H1 (cell line): Measurements from ENCODE around the gene TNNI3. TPM values are rescaled to one million over a fixed set of nuclear protein-coding genes. Genes with fewer than 3 reads are reported as not detected.

Experiments
- CTCF ChIA-PET: fragments of 300-600 bp; sonication (Branson Sonifier 250); formaldehyde crosslinking; loops from one replicate; lab custom pipeline; 2021; ENCODE audit not compliant: partially characterized antibody; lab: Charles Lee
- POLR2A ChIA-PET: fragments of 300-600 bp; sonication (Branson Sonifier 250); formaldehyde crosslinking; loops from one replicate; lab custom pipeline; 2021; ENCODE audit warnings: inconsistent platforms; ENCODE audit not compliant: partially characterized antibody; lab: Charles Lee
- DNase-seq, 2 experiments: peaks; one replicate each; pipeline versions ENCODE4 v3.0.0 to v3.0.0-alpha.2; 2010 to 2022; ENCODE audit warnings: low spot score in 2 of 2, low read depth in 1 of 2, mixed read lengths in 1 of 2
- FAIRE-seq: peaks from 2 replicates; lab custom pipeline; 2011; peaks lifted over from hg19 to GRCh38; lab: Jason Lieb, UNC
- H2AFZ ChIP-seq: 2 replicates; pipeline ENCODE4 v1.8.1; 2012; ENCODE audit warnings: low read length, inconsistent platforms
- H2AK5ac ChIP-seq: 2 replicates; pipeline ENCODE4 v1.6.1; 2013; ENCODE audit warnings: low read depth, low read length
- H2BK120ac ChIP-seq: replicated peaks from 2 replicates; pipeline ENCODE3; 2013; ENCODE audit warnings: low read depth, low read length, inconsistent platforms
- H2BK12ac ChIP-seq: 2 replicates; pipeline ENCODE4 v1.6.1; 2013; ENCODE audit warnings: low read depth, low read length
- H2BK15ac ChIP-seq: 2 replicates; pipeline ENCODE4 v1.6.1; 2013; ENCODE audit warnings: low read length
- H2BK20ac ChIP-seq: 2 replicates; pipeline ENCODE4 v1.6.1; 2013; ENCODE audit warnings: low read length
- H2BK5ac ChIP-seq: 2 replicates; pipeline ENCODE4 v1.6.1; 2013; ENCODE audit warnings: low read depth, low read length
- H3K14ac ChIP-seq: 2 replicates; pipeline ENCODE4 v1.6.1; 2013; ENCODE audit warnings: inconsistent platforms; ENCODE audit not compliant: insufficient read length
- H3K18ac ChIP-seq: 2 replicates; pipeline ENCODE4 v1.6.1; 2013; ENCODE audit warnings: low read length; ENCODE audit errors: extremely low read depth
- H3K23ac ChIP-seq: 2 replicates; pipeline ENCODE4 v1.6.1; 2013; ENCODE audit warnings: inconsistent platforms; ENCODE audit not compliant: insufficient read length
- H3K23me2 ChIP-seq: 2 replicates; pipeline ENCODE4 v1.6.1; 2013; ENCODE audit warnings: low read depth, low read length
- H3K27ac ChIP-seq: 2 replicates; pipeline ENCODE4 v1.6.1; 2011; ENCODE audit warnings: low read depth, low read length, inconsistent platforms
- H3K27me3 ChIP-seq, 4 experiments: replicated peaks in 1 of 4; 1 replicate in 1 of 4; 2 replicates in 3 of 4; pipeline versions ENCODE4 v1.6.1 to v1.8.1; 2011 to 2013; ENCODE audit warnings: low read length in 3 of 4, mild to moderate bottlenecking in 3 of 4, inconsistent platforms in 2 of 4, mixed read lengths in 2 of 4, moderate library complexity in 1 of 4; ENCODE audit not compliant: control insufficient read depth in 3 of 4, insufficient read depth in 3 of 4; ENCODE audit errors: extremely low read depth in 1 of 4
- H3K36me3 ChIP-seq, 4 experiments: 2 replicates each; pipeline versions ENCODE4 v1.6.1 to v1.8.1; 2011 to 2013; ENCODE audit warnings: mild to moderate bottlenecking in 4 of 4, low read length in 3 of 4, moderate library complexity in 2 of 4, control low read depth in 1 of 4, inconsistent platforms in 1 of 4; ENCODE audit not compliant: insufficient read depth in 4 of 4, control insufficient read depth in 2 of 4
- H3K4ac ChIP-seq: replicated peaks from 2 replicates; pipeline ENCODE3; 2013; ENCODE audit warnings: low read length, low read depth, mixed read lengths, inconsistent platforms; ENCODE audit not compliant: insufficient read length
- H3K4me1 ChIP-seq, 4 experiments: replicated peaks in 1 of 4; 1 replicate in 1 of 4; 2 replicates in 3 of 4; pipeline versions ENCODE4 v1.6.1 to v1.8.1; 2011 to 2013; ENCODE audit warnings: low read length in 3 of 4, inconsistent platforms in 2 of 4, mixed read lengths in 1 of 4; ENCODE audit not compliant: insufficient read depth in 4 of 4, control insufficient read depth in 3 of 4
- H3K4me2 ChIP-seq, 2 experiments: 2 replicates each; pipeline versions ENCODE4 v1.6.1 to v1.8.1; 2011 to 2013; ENCODE audit warnings: low read depth in 2 of 2, low read length in 2 of 2, control low read depth in 1 of 2, inconsistent platforms in 1 of 2, mild to moderate bottlenecking in 1 of 2; ENCODE audit not compliant: insufficient read depth in 1 of 2
- H3K4me3 ChIP-seq, 4 experiments: fragments of 200-600, 300-600 bp in 1 of 4; sonication (generic), shearing (Covaris generic), sonication (Bioruptor Twin) in 1 of 4; 2 replicates each; pipeline versions ENCODE4 v1.5.1 to v1.8.1; 2011 to 2016; ENCODE audit warnings: low read length in 4 of 4, low read depth in 3 of 4, control low read depth in 2 of 4, inconsistent platforms in 2 of 4, mild to moderate bottlenecking in 2 of 4, mixed read lengths in 1 of 4, moderate library complexity in 1 of 4; ENCODE audit not compliant: insufficient read depth in 2 of 4; ENCODE audit errors: extremely low read depth in 1 of 4
- H3K56ac ChIP-seq: replicated peaks from 2 replicates; pipeline ENCODE3; 2013; ENCODE audit warnings: low read depth, mild to moderate bottlenecking, mixed read lengths, low read length, inconsistent platforms; ENCODE audit not compliant: insufficient read length
- H3K79me1 ChIP-seq: 2 replicates; pipeline ENCODE4 v1.6.1; 2013; ENCODE audit warnings: low read depth, low read length, control low read depth
- H3K79me2 ChIP-seq, 2 experiments: 2 replicates each; pipeline versions ENCODE4 v1.6.1 to v1.8.1; 2012 to 2013; ENCODE audit warnings: low read length in 2 of 2, mild to moderate bottlenecking in 2 of 2, inconsistent platforms in 1 of 2; ENCODE audit not compliant: insufficient read depth in 2 of 2, control insufficient read depth in 1 of 2
- H3K9ac ChIP-seq, 4 experiments: replicated peaks in 1 of 4; 1 replicate in 1 of 4; 2 replicates in 3 of 4; pipeline versions ENCODE4 v1.6.1 to v1.8.1; 2011 to 2013; ENCODE audit warnings: low read depth in 3 of 4, low read length in 3 of 4, control low read depth in 2 of 4, mild to moderate bottlenecking in 2 of 4, moderate library complexity in 2 of 4, inconsistent platforms in 1 of 4; ENCODE audit errors: extremely low read depth in 1 of 4
- H3K9me3 ChIP-seq, 2 experiments: 2 replicates each; pipeline versions ENCODE4 v1.6.1 to v1.8.1; 2012 to 2013; ENCODE audit warnings: mild to moderate bottlenecking in 2 of 2, moderate library complexity in 2 of 2, control low read depth in 1 of 2, inconsistent platforms in 1 of 2, low read depth in 1 of 2, low read length in 1 of 2, mixed read lengths in 1 of 2; ENCODE audit not compliant: insufficient read depth in 2 of 2
- H4K20me1 ChIP-seq, 2 experiments: replicated peaks in 1 of 2; 2 replicates each; pipeline versions ENCODE3 to v1.8.1; 2011 to 2013; ENCODE audit warnings: inconsistent platforms in 2 of 2, low read length in 2 of 2, mild to moderate bottlenecking in 1 of 2; ENCODE audit not compliant: insufficient read depth in 2 of 2, control insufficient read depth in 1 of 2
- H4K5ac ChIP-seq: 2 replicates; pipeline ENCODE4 v1.6.1; 2013; ENCODE audit warnings: low read length, low read depth, mixed read lengths, inconsistent platforms; ENCODE audit not compliant: insufficient read length
- H4K8ac ChIP-seq: 2 replicates; pipeline ENCODE4 v1.8.0; 2013; ENCODE audit warnings: mild to moderate bottlenecking, moderate library complexity, low read length, inconsistent platforms; ENCODE audit not compliant: insufficient read depth; ENCODE audit errors: extremely low read depth
- H4K91ac ChIP-seq: replicated peaks from 2 replicates; pipeline ENCODE3; 2013; ENCODE audit warnings: low read length, mixed read lengths, inconsistent platforms; ENCODE audit not compliant: insufficient read length
- EGR1 ChIP-seq: IDR thresholded peaks from 2 replicates; pipeline ENCODE4 v1.6.1; 2011; ENCODE audit warnings: low read depth, low read length, borderline replicate concordance
- MAFK ChIP-seq: IDR thresholded peaks from 2 replicates; pipeline ENCODE4 v1.6.1; 2012; ENCODE audit warnings: low read depth, mild to moderate bottlenecking, improper control_type of control experiment, low read length
- polyA plus RNA-seq, 7 experiments: library from polyadenylated mRNA; depleted of rRNA in 3 of 7; stranded (reverse) in 5 of 7; unstranded in 2 of 7; fragments of >200 nt in 5 of 7; fragments of 200-250 nt in 2 of 7; gene quantifications; 1 replicate in 5 of 7; 2 replicates in 1 of 7; 4 replicates in 1 of 7; pipeline versions ENCODE4 v1.2.1 to v1.2.3, GENCODE V29; 2011 to 2013; ENCODE audit warnings: missing spikeins in 2 of 7, mixed read lengths in 2 of 7
- total RNA-seq: library from RNA; stranded (reverse); fragmentation: NEBNext Ultra II Directional; extraction: Animal tissue kit (Norgen Biotek cat#: 25700); gene quantifications from 2 replicates; pipeline ENCODE4 v1.2.1, GENCODE V29; 2021

Gene TNNI3
- total and polyA plus RNA-seq, 2 of the 8 experiments (the other 6 are each of a cell fraction or from before 2014, with no cell fraction given), result 16.9 to 56.0 TPM

- Histone ChIP-seq H3K4me2 (no peak overlapping the region), H3K9ac (no peak overlapping the region), H4K20me1 (no peaks in the 10 kb centered on the region), H2BK20ac (no peak overlapping the region), H3K4me3 (no peak overlapping the region), H2BK15ac (peak overlapping the region; percentile 18; the same call in 1 of the 2 replicates), H4K5ac (no peak overlapping the region), H2AFZ (no peak overlapping the region), H4K91ac (no peak overlapping the region), H3K23ac (no peak overlapping the region), H3K56ac (no peak overlapping the region), H2BK12ac (0 out of 2 replicates have a peak overlapping the region, but pooled peaks have one; percentile 60), H3K4me1 (peaks cover 6 to 23% (median 14%) of the 10 kb centered on the region in 4 experiments), H3K18ac (no peak overlapping the region), H3K79me1 (peaks cover 3% of the 10 kb centered on the region; the same call in 1 of the 2 replicates), H3K14ac (no peak overlapping the region), H4K8ac (no peak overlapping the region), H3K27ac (no peak overlapping the region), H3K36me3 (peaks cover 0 to 5% (median 2%) of the 10 kb centered on the region in 4 experiments; a peak in 2 of 8 replicates), H3K9me3 (peaks cover 0 to 4% of the 10 kb centered on the region in 2 experiments; a peak in 1 of 4 replicates), H3K4ac (no peak overlapping the region), H2BK5ac (no peak overlapping the region), H3K23me2 (peaks cover 11% of the 10 kb centered on the region; the same call in 1 of the 2 replicates), H2BK120ac (no peak overlapping the region), H3K79me2 (no peaks in the 10 kb centered on the region), H2AK5ac (peak overlapping the region; percentile 32; the same call in 1 of the 2 replicates), H3K27me3 (no peaks in the 10 kb centered on the region)
- ChIA-PET CTCF (interaction anchor here (0.6 to 2.3 kb wide), 3 partner anchors 8 to 277 kb away, joined by 3 to 10 read pairs (median 5); no protein-coding TSS in a partner anchor), POLR2A (interaction anchor here (1.0 to 1.4 kb wide), 4 partner anchors 8 to 107 kb away, joined by 3 to 5 read pairs (median 4); partner anchors contain the start of gene PPP6R1)
- DNase-seq (no peak), FAIRE-seq (no peak)
- peak; percentile 54; the same call in 1 of the 2 replicates for TF ChIP-seq EGR1
- no peak for TF ChIP-seq MAFK
These were observed 5.5 kb downstream of the TNNI3 start for GRCh38 chr19:55152017-55152416.
